SKM-1 (cell line): Measurements from ENCODE around the gene CPSF4L.

Experiments used
- DNase-seq: peaks from one replicate; lab custom pipeline; 2025; ENCODE audit not compliant: unreplicated experiment; lab: John Stamatoyannopoulos, UW

The CPSF4L gene

GRCh38 chr17:73205459-73205961, 56.2 kb downstream of the CPSF4L start:
- DNase-seq, result no peak

- DNase-seq, result no peak
Observed at GRCh38 chr17:73203788-73204479, 57.7 kb downstream of the CPSF4L start.

GRCh38 chr17:73203135-73203787, 58.4 kb downstream of the CPSF4L start:
- DNase-seq, result no peak

- no peak for DNase-seq
Observed at GRCh38 chr17:73201215-73202069, 60.2 kb downstream of the CPSF4L start.

GRCh38 chr17:73200476-73200875, 61.2 kb downstream of the CPSF4L start:
- no peak for DNase-seq

- no peak for DNase-seq
Observed at GRCh38 chr17:73199751-73200317, 61.8 kb downstream of the CPSF4L start.

GRCh38 chr17:73198930-73199260, 62.8 kb downstream of the CPSF4L start:
- DNase-seq, result no peak
